GM15510 (cell line): ENCODE results near the gene PDE9A.

Experiments used
- POLR2A ChIP-seq: IDR thresholded peaks from 3 replicates; pipeline ENCODE4 v1.6.1; 2011; ENCODE audit warnings: borderline replicate concordance; ENCODE audit not compliant: insufficient read length; ENCODE audit errors: extremely low read depth

The PDE9A gene

GRCh38 chr21:42636520-42637266 is 16.7 kb upstream of the PDE9A start:
- no peak for TF ChIP-seq POLR2A

- no peak for TF ChIP-seq POLR2A
Measured at GRCh38 chr21:42637267-42638041, 16.0 kb upstream of the PDE9A start.

- TF ChIP-seq POLR2A, result no peak
Measured at GRCh38 chr21:42638266-42638863, 15.1 kb upstream of the PDE9A start.

GRCh38 chr21:42639646-42640152 is 13.7 kb upstream of the PDE9A start:
- TF ChIP-seq POLR2A, result no peak

- TF ChIP-seq POLR2A, result no peak
Measured at GRCh38 chr21:42640486-42640885, 12.9 kb upstream of the PDE9A start.

- no peak for TF ChIP-seq POLR2A
Measured at GRCh38 chr21:42641311-42642218, 11.9 kb upstream of the PDE9A start.

- TF ChIP-seq POLR2A, result no peak
Measured at GRCh38 chr21:42642219-42642745, 11.1 kb upstream of the PDE9A start.

GRCh38 chr21:42644223-42645208 is 8.9 kb upstream of the PDE9A start:
- no peak for TF ChIP-seq POLR2A

GRCh38 chr21:42645211-42646075 is 8.0 kb upstream of the PDE9A start:
- TF ChIP-seq POLR2A, result no peak

- TF ChIP-seq POLR2A, result no peak
Measured at GRCh38 chr21:42646076-42646825, 7.2 kb upstream of the PDE9A start.

GRCh38 chr21:42646836-42647235 is 6.6 kb upstream of the PDE9A start:
- no peak for TF ChIP-seq POLR2A
